Right atrium auricular region (tissue), 2 donors: ENCODE results near the gene GADD45A. TPM values are rescaled to one million over a fixed set of nuclear protein-coding genes. Genes with fewer than 3 reads are reported as not detected.

ENCODE experiments used
- DNase-seq: peaks from one replicate; pipeline ENCODE4 v3.0.0-alpha.2; 2019; ENCODE audit warnings: low spot score
- H3K27ac ChIP-seq, 2 donors: fragments of 200-600 bp; sonication (generic); 1 replicate in 1 of 2; 2 replicates in 1 of 2; pipeline ENCODE4 v1.5.1; 2016 to 2019
- H3K27me3 ChIP-seq, 2 donors: fragments of 200-600 bp; sonication (generic); one replicate each; pipeline versions ENCODE4 v1.5.1 to v1.6.0; 2017 to 2019
- H3K36me3 ChIP-seq: fragments of 200-600 bp; sonication (generic); one replicate; pipeline ENCODE4 v1.5.1; 2016
- H3K4me1 ChIP-seq, 2 donors: fragments of 200-600 bp; sonication (generic); one replicate each; pipeline versions ENCODE4 v1.5.1 to v1.6.0; 2017 to 2019
- H3K4me3 ChIP-seq, 2 donors: fragments of 200-600 bp; sonication (generic); 1 replicate in 1 of 2; 2 replicates in 1 of 2; pipeline ENCODE4 v1.5.1; 2017 to 2019; ENCODE audit warnings: mild to moderate bottlenecking in 1 of 2, moderate library complexity in 1 of 2
- H3K9me3 ChIP-seq, 2 donors: fragments of 200-600 bp; sonication (generic); one replicate each; pipeline ENCODE4 v1.5.1; 2019
- CTCF ChIP-seq, 2 donors: fragments of 200-600 bp; sonication (generic); IDR thresholded peaks; one replicate each; pipeline ENCODE4 v1.5.1; 2019; ENCODE audit warnings: antibody characterized with exemption in 2 of 2
- total RNA-seq, 2 donors: library from RNA; depleted of rRNA; stranded (reverse); fragments of >200 nt; gene quantifications; one replicate each; pipeline ENCODE4 v1.1.0, GENCODE V29; 2016

The GADD45A gene
- total RNA-seq, 2 donors from 2014 or later, result 25.3 to 26.6 TPM

DNA sequence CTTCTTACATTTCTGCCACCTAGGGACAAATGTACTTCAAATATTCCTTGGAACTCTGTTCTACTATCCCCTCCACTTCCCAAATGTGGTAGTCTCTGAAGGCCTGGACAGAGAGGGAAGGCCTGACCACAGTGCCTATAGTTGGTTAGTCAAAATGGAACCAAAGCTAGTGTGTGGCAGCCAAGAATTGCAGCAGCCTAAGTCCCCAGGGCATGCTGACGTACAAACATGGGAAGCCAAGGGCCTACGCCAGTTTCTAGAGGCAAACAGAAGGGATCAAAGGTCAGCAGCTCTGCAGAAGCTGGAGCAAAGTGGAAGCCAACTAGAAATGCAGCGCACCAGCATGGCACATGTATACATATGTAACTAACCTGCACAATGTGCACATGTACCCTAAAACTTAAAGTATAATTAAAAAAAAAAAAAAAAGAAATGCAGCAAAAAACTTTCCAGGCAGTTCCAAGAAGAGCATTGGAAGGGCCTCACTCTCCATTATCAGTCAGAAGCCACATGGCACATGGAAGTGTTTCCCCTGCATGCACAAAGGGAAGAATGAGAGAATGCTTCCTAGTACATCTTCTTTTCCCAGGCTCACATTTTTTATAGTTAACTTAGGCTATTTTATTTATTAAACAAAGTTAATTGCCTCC, 39.4 kb upstream of the GADD45A start:
- H3K4me1 ChIP-seq, result peaks cover 0 to 25% of the 10 kb centered on the region in 2 donors
- H3K27ac ChIP-seq, result peak overlapping the region in 1 of 2 donors; percentile 51
- no peaks in the 10 kb centered on the region for H3K27me3 ChIP-seq
- TF ChIP-seq CTCF (IDR thresholded peaks at IDR 0.05), result no peak
- peak; percentile 78 for DNase-seq
- H3K4me3 ChIP-seq, result no peak overlapping the region
- no peaks in the 10 kb centered on the region for H3K9me3 ChIP-seq
- H3K36me3 ChIP-seq, result no peaks in the 10 kb centered on the region

- TF ChIP-seq CTCF (IDR thresholded peaks at IDR 0.05), result no peak
- H3K27me3 ChIP-seq, result no peaks in the 10 kb centered on the region
- no peaks in the 10 kb centered on the region for H3K36me3 ChIP-seq
- peaks cover 0 to 25% of the 10 kb centered on the region in 2 donors for H3K4me1 ChIP-seq
- no peak for DNase-seq
- no peaks in the 10 kb centered on the region for H3K9me3 ChIP-seq
- no peak overlapping the region for H3K4me3 ChIP-seq
- peak overlapping the region; percentile 17 to 51 for H3K27ac ChIP-seq
Observed at GRCh38 chr1:67646145-67647035, 38.6 kb upstream of the GADD45A start.

GRCh38 chr1:67647036-67647798, 37.8 kb upstream of the GADD45A start:
- Histone ChIP-seq H3K4me1 (peaks cover 0 to 25% of the 10 kb centered on the region in 2 donors), H3K36me3 (no peaks in the 10 kb centered on the region), H3K9me3 (no peaks in the 10 kb centered on the region), H3K4me3 (no peak overlapping the region), H3K27me3 (no peaks in the 10 kb centered on the region), H3K27ac (peak overlapping the region; percentile 17 to 51)
- DNase-seq, result no peak
- no peak for TF ChIP-seq CTCF (IDR thresholded peaks at IDR 0.05)

DNA sequence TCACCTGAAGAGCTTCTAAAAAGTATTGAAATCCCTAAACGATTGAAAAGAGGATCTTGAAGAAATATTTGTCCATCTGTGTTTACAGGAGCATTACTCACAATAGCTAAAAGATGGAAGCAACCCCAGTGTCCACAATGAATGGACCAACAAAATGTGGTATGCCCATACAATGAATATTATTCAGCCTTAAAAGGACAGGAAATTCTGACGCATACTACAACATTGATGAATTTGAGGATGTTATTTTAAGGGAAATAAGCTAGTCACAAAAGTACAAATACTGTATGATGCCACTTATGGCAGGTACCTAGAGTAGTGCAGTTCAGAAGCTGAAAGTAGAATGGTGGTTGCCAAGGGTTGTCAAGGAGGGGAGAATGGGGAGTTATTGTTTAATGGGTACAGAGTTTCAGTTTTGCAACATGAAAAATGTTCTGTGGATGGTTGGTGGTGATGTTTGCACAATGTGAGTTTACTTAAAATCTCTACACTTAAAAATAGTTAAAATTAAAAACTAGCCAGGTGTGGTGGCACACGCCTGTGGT, 37.1 kb upstream of the GADD45A start:
- H3K27me3 ChIP-seq, result no peaks in the 10 kb centered on the region
- peaks cover 0 to 25% of the 10 kb centered on the region in 2 donors for H3K4me1 ChIP-seq
- no peaks in the 10 kb centered on the region for H3K36me3 ChIP-seq
- H3K27ac ChIP-seq, result no peak overlapping the region
- TF ChIP-seq CTCF (IDR thresholded peaks at IDR 0.05), result no peak
- no peaks in the 10 kb centered on the region for H3K9me3 ChIP-seq
- DNase-seq, result no peak
- H3K4me3 ChIP-seq, result no peak overlapping the region

DNA sequence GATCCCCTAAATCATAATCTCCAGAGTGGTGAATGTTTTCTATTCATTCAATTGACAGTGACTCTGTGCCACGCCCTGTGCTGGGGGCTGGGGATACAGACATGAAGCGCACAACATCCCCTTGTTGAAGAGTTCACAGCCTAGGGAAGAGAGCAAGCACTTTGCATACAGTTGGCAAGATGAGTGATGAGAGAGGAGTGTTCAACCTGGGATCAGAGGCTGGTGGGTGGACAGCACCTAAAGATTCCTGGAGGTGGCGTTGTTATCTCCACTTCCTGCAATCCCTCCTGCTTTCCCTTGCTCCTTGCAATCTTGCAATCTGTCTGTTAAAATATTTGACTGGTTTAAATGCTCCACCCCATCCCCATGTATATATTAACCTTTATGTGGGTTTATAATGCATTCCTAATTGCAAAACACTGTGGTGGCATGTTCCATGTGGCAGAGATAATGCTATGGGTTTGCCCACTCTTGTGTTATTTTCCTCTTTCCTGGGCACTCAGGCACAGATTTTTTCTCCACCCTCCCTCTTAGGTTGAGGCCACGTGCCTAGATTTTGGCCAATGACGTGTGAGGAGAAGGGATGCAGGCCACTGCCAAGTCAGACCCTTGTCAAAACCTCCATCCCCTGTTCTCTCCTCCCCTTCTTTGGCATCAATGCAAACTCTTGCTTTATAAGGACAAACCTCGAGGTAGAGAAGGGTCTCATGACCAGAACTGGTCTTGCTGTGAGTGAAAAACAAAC, 36.2 kb upstream of the GADD45A start:
- no peak for TF ChIP-seq CTCF (IDR thresholded peaks at IDR 0.05)
- no peak for DNase-seq
- Histone ChIP-seq H3K27ac (no peak overlapping the region), H3K9me3 (no peaks in the 10 kb centered on the region), H3K4me1 (peaks cover 0 to 25% of the 10 kb centered on the region in 2 donors), H3K4me3 (no peak overlapping the region), H3K27me3 (no peaks in the 10 kb centered on the region), H3K36me3 (no peaks in the 10 kb centered on the region)
